NCI-H82 treated with DMSO at 0.1 percent for 48 hours (cell line): ENCODE data around the gene OBSCN.

Experiments used
- DNase-seq: peaks from one replicate; lab custom pipeline; 2025; ENCODE audit not compliant: unreplicated experiment; lab: John Stamatoyannopoulos, UW

Gene OBSCN

GRCh38 chr1:228275179-228275429 is 67.3 kb downstream of the OBSCN start:
- DNase-seq = no peak

- peak; percentile 91 for DNase-seq
Observed at GRCh38 chr1:228275430-228276173, 67.8 kb downstream of the OBSCN start.

GRCh38 chr1:228276174-228276831 is 68.5 kb downstream of the OBSCN start:
- DNase-seq = no peak

- DNase-seq = no peak
Observed at GRCh38 chr1:228276901-228277490, 69.2 kb downstream of the OBSCN start.

GRCh38 chr1:228277491-228278431 is 69.9 kb downstream of the OBSCN start:
- no peak for DNase-seq

GRCh38 chr1:228278432-228278941 is 70.6 kb downstream of the OBSCN start:
- no peak for DNase-seq

GRCh38 chr1:228279011-228279721 is 71.3 kb downstream of the OBSCN start:
- DNase-seq = no peak

GRCh38 chr1:228279722-228280105 is 71.9 kb downstream of the OBSCN start:
- no peak for DNase-seq

GRCh38 chr1:228280106-228280901 is 72.5 kb downstream of the OBSCN start:
- no peak for DNase-seq

GRCh38 chr1:228280961-228281591 is 73.2 kb downstream of the OBSCN start:
- no peak for DNase-seq

GRCh38 chr1:228281631-228282328 is 73.9 kb downstream of the OBSCN start:
- DNase-seq = no peak

- no peak for DNase-seq
Observed at GRCh38 chr1:228282329-228283042, 74.6 kb downstream of the OBSCN start.

GRCh38 chr1:228283043-228283371 is 75.2 kb downstream of the OBSCN start:
- DNase-seq = no peak

GRCh38 chr1:228283476-228284147 is 75.8 kb downstream of the OBSCN start:
- DNase-seq = no peak

- DNase-seq = peak; percentile 1
Observed at GRCh38 chr1:228284148-228284495, 76.3 kb downstream of the OBSCN start.

- DNase-seq = no peak
Observed at GRCh38 chr1:228284521-228284920, 76.7 kb downstream of the OBSCN start.

GRCh38 chr1:228285661-228286504 is 78.0 kb downstream of the OBSCN start:
- no peak for DNase-seq
